Fibroblast of skin of right biceps (primary cell): ENCODE data around the gene GGA2.
"Not testable (repeated sequence)": the region's sequence is repeated elsewhere in the genome, so short reads cannot be mapped to it uniquely, and the experiment has no call there.

Experiments
- DNase-seq: peaks from one replicate; pipeline ENCODE4 v3.0.0-alpha.2; 2013

Gene GGA2

GRCh38 chr16:23510164-23510914 is at the start of gene GGA2:
GGA2 (minus strand) TSS chr16:23510494; CDS start chr16:23510411, 83 bp downstream.
- DNase-seq, result peak; percentile 84

GRCh38 chr16:23557779-23558702 is 47.7 kb upstream of the GGA2 start:
- DNase-seq, result peak; percentile 22

- DNase-seq, result peak; percentile 98
These were observed 46.8 kb upstream of the GGA2 start, which contains the start of the genes EARS2 and UBFD1 for GRCh38 chr16:23556881-23557778. EARS2 (minus strand) TSS chr16:23557350; CDS start chr16:23557343, 7 bp downstream. UBFD1 (plus strand) TSS chr16:23557727; CDS start chr16:23557743, 16 bp downstream.

GRCh38 chr16:23554536-23554935 is 44.2 kb upstream of the GGA2 start:
- DNase-seq, result no peak

- no peak for DNase-seq
These were observed 41.9 kb upstream of the GGA2 start for GRCh38 chr16:23552161-23552560.

- DNase-seq, result no peak
These were observed 39.6 kb upstream of the GGA2 start for GRCh38 chr16:23549938-23550337.

GRCh38 chr16:23544436-23544835 is 34.1 kb upstream of the GGA2 start:
- no peak for DNase-seq

GRCh38 chr16:23540817-23541178 is 30.5 kb upstream of the GGA2 start:
- DNase-seq, result not testable (repeated sequence)

- DNase-seq, result no peak
These were observed 29.9 kb upstream of the GGA2 start for GRCh38 chr16:23539984-23540816.

GRCh38 chr16:23538919-23539278 is 28.6 kb upstream of the GGA2 start:
- DNase-seq, result no peak

- DNase-seq, result no peak
These were observed 27.1 kb upstream of the GGA2 start for GRCh38 chr16:23537390-23537789.

GRCh38 chr16:23535901-23536300 is 25.6 kb upstream of the GGA2 start:
- peak; percentile 20 for DNase-seq

GRCh38 chr16:23534868-23535860 is 24.9 kb upstream of the GGA2 start:
- no peak for DNase-seq

GRCh38 chr16:23532448-23532847 is 22.2 kb upstream of the GGA2 start:
- DNase-seq, result no peak

GRCh38 chr16:23530062-23530461 is 19.8 kb upstream of the GGA2 start:
- no peak for DNase-seq

GRCh38 chr16:23528644-23529310 is 18.5 kb upstream of the GGA2 start:
- no peak for DNase-seq

- no peak for DNase-seq
These were observed 17.8 kb upstream of the GGA2 start for GRCh38 chr16:23527961-23528643.

GRCh38 chr16:23524886-23525285 is 14.6 kb upstream of the GGA2 start:
- DNase-seq, result no peak

GRCh38 chr16:23523876-23524385 is 13.6 kb upstream of the GGA2 start:
- DNase-seq, result no peak
